Neuronal stem cell (in vitro differentiated cells): ENCODE data around the gene RNF213.

Experiments used
- DNase-seq: peaks from one replicate; pipeline ENCODE4 v3.0.0-alpha.2; 2013; ENCODE audit warnings: low spot score
- H2AFZ ChIP-seq: one replicate; pipeline ENCODE4 v1.6.1; 2013; ENCODE audit warnings: mild to moderate bottlenecking, low read length, inconsistent platforms
- H2AK5ac ChIP-seq: 2 replicates; pipeline ENCODE4 v1.6.1; 2013; ENCODE audit warnings: low read depth, mild to moderate bottlenecking, inconsistent platforms, low read length, moderate library complexity, mixed read lengths
- H2BK120ac ChIP-seq: 2 replicates; pipeline ENCODE4 v1.6.1; 2013; ENCODE audit warnings: low read depth, mild to moderate bottlenecking, inconsistent platforms, low read length, moderate library complexity, mixed read lengths
- H2BK12ac ChIP-seq: one replicate; pipeline ENCODE4 v1.6.1; 2013; ENCODE audit warnings: low read length, inconsistent platforms
- H2BK15ac ChIP-seq: 2 replicates; pipeline ENCODE4 v1.6.1; 2013; ENCODE audit warnings: mild to moderate bottlenecking, low read length, inconsistent platforms, mixed read lengths
- H2BK5ac ChIP-seq: one replicate; pipeline ENCODE4 v1.6.1; 2013; ENCODE audit warnings: inconsistent platforms, mild to moderate bottlenecking, low read length, moderate library complexity
- H3K14ac ChIP-seq: one replicate; pipeline ENCODE4 v1.6.1; 2013; ENCODE audit warnings: low read length, inconsistent platforms
- H3K18ac ChIP-seq: 2 replicates; pipeline ENCODE4 v1.6.1; 2013; ENCODE audit warnings: low read length, inconsistent platforms
- H3K23ac ChIP-seq: 2 replicates; pipeline ENCODE4 v1.6.1; 2013; ENCODE audit warnings: low read depth, mild to moderate bottlenecking, mixed read lengths, low read length, inconsistent platforms; ENCODE audit not compliant: poor library complexity
- H3K27ac ChIP-seq: replicated peaks from 3 replicates; pipeline ENCODE4 v1.5.1; 2013; ENCODE audit warnings: low read length, inconsistent platforms
- H3K27me3 ChIP-seq, 3 experiments: 2 replicates each; pipeline ENCODE4 v1.6.1; 2013; ENCODE audit warnings: low read length in 3 of 3, mild to moderate bottlenecking in 2 of 3, inconsistent platforms in 1 of 3, low read depth in 1 of 3, mixed read lengths in 1 of 3, moderate library complexity in 1 of 3; ENCODE audit not compliant: control insufficient read depth in 3 of 3, insufficient read depth in 3 of 3
- H3K36me3 ChIP-seq, 2 donors: replicated peaks in 1 of 2; 2 replicates each; pipeline ENCODE4 v1.6.1; 2013; ENCODE audit warnings: low read length in 2 of 2; ENCODE audit not compliant: control insufficient read depth in 2 of 2, insufficient read depth in 2 of 2
- H3K4ac ChIP-seq: 2 replicates; pipeline ENCODE4 v1.6.1; 2013; ENCODE audit warnings: inconsistent platforms, mild to moderate bottlenecking, low read length, moderate library complexity
- H3K4me1 ChIP-seq, 2 donors: 1 replicate in 1 of 2; 2 replicates in 1 of 2; pipeline ENCODE4 v1.6.1; 2013; ENCODE audit warnings: low read length in 2 of 2, low read depth in 1 of 2; ENCODE audit not compliant: control insufficient read depth in 2 of 2, insufficient read depth in 1 of 2
- H3K4me2 ChIP-seq: one replicate; pipeline ENCODE4 v1.6.1; 2013; ENCODE audit warnings: mild to moderate bottlenecking, low read length, inconsistent platforms; ENCODE audit not compliant: insufficient read depth, poor library complexity, severe bottlenecking
- H3K4me3 ChIP-seq, 2 donors: 2 replicates each; pipeline ENCODE4 v1.5.1; 2013; ENCODE audit warnings: low read length in 2 of 2, mild to moderate bottlenecking in 2 of 2, inconsistent platforms in 1 of 2, moderate library complexity in 1 of 2
- H3K79me1 ChIP-seq: one replicate; pipeline ENCODE4 v1.6.1; 2013; ENCODE audit warnings: low read depth, mild to moderate bottlenecking, inconsistent platforms, low read length, moderate library complexity
- H3K9ac ChIP-seq: one replicate; pipeline ENCODE4 v1.6.1; 2013; ENCODE audit warnings: mild to moderate bottlenecking, low read depth, low read length, inconsistent platforms; ENCODE audit not compliant: poor library complexity
- H3K9me3 ChIP-seq, 2 donors: replicated peaks in 1 of 2; 2 replicates each; pipeline versions ENCODE3 to v1.6.1; 2013; ENCODE audit warnings: low read length in 2 of 2, mild to moderate bottlenecking in 2 of 2, inconsistent platforms in 1 of 2, low read depth in 1 of 2, mixed read lengths in 1 of 2, moderate library complexity in 1 of 2; ENCODE audit not compliant: control insufficient read depth in 2 of 2, insufficient read depth in 1 of 2
- H4K8ac ChIP-seq: one replicate; pipeline ENCODE4 v1.6.1; 2013; ENCODE audit warnings: low read depth, mild to moderate bottlenecking, inconsistent platforms, low read length, moderate library complexity
- H4K91ac ChIP-seq: one replicate; pipeline ENCODE4 v1.6.1; 2013; ENCODE audit warnings: low read length, low read depth, mild to moderate bottlenecking, inconsistent platforms; ENCODE audit not compliant: poor library complexity
- WGBS, 2 donors: extraction: QIAGEN DNeasy Blood & Tissue Kit; methylation state at CpG; one replicate each; pipeline ENCODE4 v1.1.7; 2013; ENCODE audit warnings: missing lambda C conversion rate in 2 of 2, mixed read lengths in 1 of 2; ENCODE audit not compliant: insufficient read length in 2 of 2, insufficient replicate concordance in 1 of 2; ENCODE audit errors: extremely low coverage in 2 of 2; 5-methylcytosine and 5-hydroxymethylcytosine counted together

The RNF213 gene

GRCh38 chr17:80418589-80418988 is 157.9 kb downstream of the RNF213 start:
- H3K18ac ChIP-seq = no peak overlapping the region
- peaks cover 4 to 7% of the 10 kb centered on the region in 2 donors for H3K4me1 ChIP-seq
- no peak overlapping the region for H2BK12ac ChIP-seq
- H3K4me2 ChIP-seq = no peak overlapping the region
- H3K36me3 ChIP-seq = peaks cover 15 to 33% of the 10 kb centered on the region in 2 donors
- no peak overlapping the region for H3K9ac ChIP-seq
- H2BK15ac ChIP-seq = no peak overlapping the region
- H3K27ac ChIP-seq = no peak overlapping the region
- no peak for DNase-seq
- no peak overlapping the region for H3K23ac ChIP-seq
- peaks cover 0 to 9% (median 0%) of the 10 kb centered on the region in 3 experiments for H3K27me3 ChIP-seq
- H3K79me1 ChIP-seq = peaks cover 6% of the 10 kb centered on the region
- H2BK5ac ChIP-seq = no peak overlapping the region
- H4K8ac ChIP-seq = no peak overlapping the region
- peaks cover 0 to under 1% of the 10 kb centered on the region in 2 donors for H3K9me3 ChIP-seq
- no peak overlapping the region for H3K4ac ChIP-seq
- H3K4me3 ChIP-seq = no peak overlapping the region
- no peak overlapping the region for H2AK5ac ChIP-seq
- WGBS, 2 donors = no CpG with 5 or more reads among the region's 11 CpGs
- no peak overlapping the region for H3K14ac ChIP-seq
- H2AFZ ChIP-seq = no peak overlapping the region
- H2BK120ac ChIP-seq = no peak overlapping the region
- no peak overlapping the region for H4K91ac ChIP-seq

GRCh38 chr17:80419255-80419654 is 158.6 kb downstream of the RNF213 start:
- Histone ChIP-seq H4K8ac (no peak overlapping the region), H2AFZ (no peak overlapping the region), H3K4me3 (no peak overlapping the region), H3K27me3 (peaks cover 0 to 3% (median 0%) of the 10 kb centered on the region in 3 experiments), H3K36me3 (peaks cover 15 to 33% of the 10 kb centered on the region in 2 donors), H2BK12ac (no peak overlapping the region), H2BK5ac (no peak overlapping the region), H2BK15ac (no peak overlapping the region), H3K4ac (no peak overlapping the region), H2BK120ac (no peak overlapping the region), H3K27ac (no peak overlapping the region), H3K79me1 (peaks cover 3% of the 10 kb centered on the region), H3K4me2 (no peak overlapping the region), H3K9ac (no peak overlapping the region), H3K4me1 (peaks cover 4 to 5% of the 10 kb centered on the region in 2 donors), H3K23ac (no peak overlapping the region), H4K91ac (no peak overlapping the region), H3K9me3 (peaks cover 0 to 2% of the 10 kb centered on the region in 2 donors), H3K14ac (no peak overlapping the region), H2AK5ac (no peak overlapping the region), H3K18ac (no peak overlapping the region)
- DNase-seq = no peak
- WGBS, 2 donors = no CpG with 5 or more reads among the region's 11 CpGs

- no peak overlapping the region for H2AFZ ChIP-seq
- no peak overlapping the region for H3K4me3 ChIP-seq
- no peak overlapping the region for H3K27ac ChIP-seq
- no peak overlapping the region for H4K8ac ChIP-seq
- no peak overlapping the region for H3K18ac ChIP-seq
- no peaks in the 10 kb centered on the region for H3K27me3 ChIP-seq
- H3K9ac ChIP-seq = no peak overlapping the region
- H2BK120ac ChIP-seq = no peak overlapping the region
- H3K79me1 ChIP-seq = no peaks in the 10 kb centered on the region
- H3K4ac ChIP-seq = no peak overlapping the region
- no peaks in the 10 kb centered on the region for H3K4me1 ChIP-seq
- no peak overlapping the region for H2BK15ac ChIP-seq
- H4K91ac ChIP-seq = no peak overlapping the region
- H2BK5ac ChIP-seq = no peak overlapping the region
- WGBS, 2 donors = no CpG with 5 or more reads among the region's 20 CpGs
- H3K9me3 ChIP-seq = peaks cover 0 to 2% of the 10 kb centered on the region in 2 donors
- H2BK12ac ChIP-seq = no peak overlapping the region
- no peak overlapping the region for H3K4me2 ChIP-seq
- H3K14ac ChIP-seq = no peak overlapping the region
- H3K36me3 ChIP-seq = peaks cover 15 to 33% of the 10 kb centered on the region in 2 donors
- no peak for DNase-seq
- H2AK5ac ChIP-seq = peak overlapping the region; percentile 88
- no peak overlapping the region for H3K23ac ChIP-seq
Measured at GRCh38 chr17:80421381-80422090, 160.9 kb downstream of the RNF213 start.

- Histone ChIP-seq H3K23ac (no peak overlapping the region), H2BK120ac (no peak overlapping the region), H3K18ac (no peak overlapping the region), H4K91ac (no peak overlapping the region), H3K4me2 (no peak overlapping the region), H2BK5ac (no peak overlapping the region), H3K4me1 (peaks cover 0 to 1% of the 10 kb centered on the region in 2 donors), H3K4ac (no peak overlapping the region), H2BK15ac (no peak overlapping the region), H3K36me3 (peaks cover 13 to 28% of the 10 kb centered on the region in 2 donors), H3K79me1 (no peaks in the 10 kb centered on the region), H4K8ac (no peak overlapping the region), H2BK12ac (no peak overlapping the region), H3K9ac (no peak overlapping the region), H3K14ac (no peak overlapping the region), H3K4me3 (no peak overlapping the region), H2AFZ (no peak overlapping the region), H3K27me3 (no peaks in the 10 kb centered on the region), H3K27ac (no peak overlapping the region), H2AK5ac (no peak overlapping the region), H3K9me3 (peaks cover 0 to 2% of the 10 kb centered on the region in 2 donors)
- no peak for DNase-seq
- no CpG with 5 or more reads among the region's 18 CpGs for WGBS, 2 donors
Measured at GRCh38 chr17:80422276-80422675, 161.6 kb downstream of the RNF213 start.
